Stimulated activated CD8-positive, alpha-beta memory T cell treated with anti-CD3 and anti-CD28 coated beads, Interleukin-7, amount 100 ng/mL, for 24 hours (primary cell): ENCODE results near the gene RECK.
A peak's percentile ranks its signal among the peaks of the same experiment; 100 is the strongest.

Experiments used
- DNase-seq: peaks from one replicate; pipeline ENCODE4 v3.0.0-alpha.2; 2020; ENCODE audit warnings: low read depth

RECK gene

GRCh38 chr9:36140086-36141084 is 103.7 kb downstream of the RECK start:
- no peak for DNase-seq

GRCh38 chr9:36141288-36141687 is 104.6 kb downstream of the RECK start:
- no peak for DNase-seq

- DNase-seq: no peak
Observed at GRCh38 chr9:36141761-36142160, 105.0 kb downstream of the RECK start.

GRCh38 chr9:36142510-36143244 is 106.0 kb downstream of the RECK start:
- DNase-seq: no peak

- DNase-seq: no peak
Observed at GRCh38 chr9:36143245-36143641, 106.5 kb downstream of the RECK start.

GRCh38 chr9:36144309-36145232 is 107.9 kb downstream of the RECK start:
- no peak for DNase-seq

GRCh38 chr9:36145970-36146369 is 109.3 kb downstream of the RECK start:
- no peak for DNase-seq

- no peak for DNase-seq
Observed at GRCh38 chr9:36146651-36147050, 109.9 kb downstream of the RECK start.

- DNase-seq: no peak
Observed at GRCh38 chr9:36147441-36148175, 110.9 kb downstream of the RECK start.

- DNase-seq: peak; percentile 41
Observed at GRCh38 chr9:36148311-36149051, 111.8 kb downstream of the RECK start.

GRCh38 chr9:36149197-36149596 is 112.5 kb downstream of the RECK start:
- no peak for DNase-seq

- no peak for DNase-seq
Observed at GRCh38 chr9:36150574-36151315, 114.0 kb downstream of the RECK start.

GRCh38 chr9:36151316-36152210 is 114.8 kb downstream of the RECK start:
- DNase-seq: peak; percentile 76

GRCh38 chr9:36152741-36153438 is 116.2 kb downstream of the RECK start:
- DNase-seq: no peak

- DNase-seq: no peak
Observed at GRCh38 chr9:36153746-36154145, 117.0 kb downstream of the RECK start.

- no peak for DNase-seq
Observed at GRCh38 chr9:36154331-36154952, 117.7 kb downstream of the RECK start.

- DNase-seq: no peak
Observed at GRCh38 chr9:36156116-36156515, 119.4 kb downstream of the RECK start.

- DNase-seq: no peak
Observed at GRCh38 chr9:36158122-36158521, 121.4 kb downstream of the RECK start.
